Measurements from ENCODE around the gene ELANE.
"Not testable (repeated sequence)": the region's sequence is repeated elsewhere in the genome, so short reads cannot be mapped to it uniquely, and the experiment has no call there.

ELANE gene

GRCh38 chr19:814152-815078, 37.7 kb upstream of the ELANE start:
- no peak for DNase-seq

- no peak for DNase-seq
Observed at GRCh38 chr19:815079-815774, 36.9 kb upstream of the ELANE start.

- no peak for DNase-seq
Observed at GRCh38 chr19:815775-816499, 36.2 kb upstream of the ELANE start.

- no peak for DNase-seq
Observed at GRCh38 chr19:816500-816857, 35.6 kb upstream of the ELANE start.

GRCh38 chr19:820212-820611, 31.9 kb upstream of the ELANE start:
- DNase-seq = not testable (repeated sequence)

- DNase-seq = no peak
Observed at GRCh38 chr19:821231-821824, 30.8 kb upstream of the ELANE start.

- no peak for DNase-seq
Observed at GRCh38 chr19:821825-822503, 30.1 kb upstream of the ELANE start, which contains the start of gene PLPPR3. Gene PLPPR3, minus strand, starts transcription at chr19:821955. Its CDS starts 396 bp downstream, at chr19:821559.

GRCh38 chr19:823565-824121, 28.5 kb upstream of the ELANE start:
- no peak for DNase-seq

GRCh38 chr19:824885-825284, 27.2 kb upstream of the ELANE start:
- DNase-seq = no peak

GRCh38 chr19:825897-826644, 26.0 kb upstream of the ELANE start:
- no peak for DNase-seq

GRCh38 chr19:827314-827709, 24.8 kb upstream of the ELANE start:
- no peak for DNase-seq

- no peak for DNase-seq
Observed at GRCh38 chr19:827710-828321, 24.3 kb upstream of the ELANE start, which contains the start of gene AZU1. Gene AZU1, plus strand, starts transcription at chr19:827837. Its CDS starts 10 bp downstream, at chr19:827847.

- no peak for DNase-seq
Observed at GRCh38 chr19:829129-829758, 22.9 kb upstream of the ELANE start.

- no peak for DNase-seq
Observed at GRCh38 chr19:831407-832369, 20.4 kb upstream of the ELANE start.

GRCh38 chr19:834216-834615, 17.9 kb upstream of the ELANE start:
- DNase-seq = no peak

- DNase-seq = no peak
Observed at GRCh38 chr19:835210-835810, 16.8 kb upstream of the ELANE start.

GRCh38 chr19:840519-841206, 11.4 kb upstream of the ELANE start, which contains the start of gene PRTN3:
Gene PRTN3, plus strand, starts transcription at chr19:840999. Its CDS starts 10 bp downstream, at chr19:841009.
- DNase-seq = no peak

GRCh38 chr19:842802-843179, 9.3 kb upstream of the ELANE start:
- not testable (repeated sequence) for DNase-seq
